GM12864 (cell line): ENCODE results near the gene SEPSECS.

Experiments used
- DNase-seq: peaks from one replicate; pipeline ENCODE4 v3.0.0-alpha.2; 2011; ENCODE audit warnings: low read depth
- H3K4me3 ChIP-seq: 2 replicates; pipeline ENCODE4 v1.5.1; 2011; ENCODE audit warnings: mild to moderate bottlenecking, low read depth, low read length, control low read depth
- TF ChIP-seq, protein P1 (sequence below): IDR thresholded peaks from 2 replicates; pipeline ENCODE4 v1.5.1; 2011; ENCODE audit warnings: low read depth, mild to moderate bottlenecking, moderate library complexity, low read length, control low read depth, inconsistent platforms; ENCODE audit errors: missing control alignments

SEPSECS gene

DNA sequence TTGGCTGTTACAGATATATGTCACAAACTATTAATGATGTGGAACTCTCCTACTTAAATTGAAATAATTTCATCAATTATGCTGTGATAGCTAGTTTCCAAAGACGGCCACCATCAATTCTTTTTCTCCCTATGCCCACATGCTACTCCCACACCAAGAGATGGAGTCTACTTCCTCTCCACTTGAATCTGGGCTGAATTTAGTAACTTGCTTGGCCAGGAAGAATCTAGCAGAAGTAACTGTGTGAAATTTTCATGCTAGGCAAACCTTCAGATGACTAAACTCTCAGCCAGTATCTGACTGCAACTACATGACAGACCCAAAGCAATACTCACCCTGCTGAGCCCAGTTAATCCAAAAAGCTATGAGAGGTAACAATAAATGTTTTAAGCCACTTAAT is 3.2 kb downstream of the SEPSECS start:
- DNase-seq: no peak
- TF ChIP-seq, protein P1, sequence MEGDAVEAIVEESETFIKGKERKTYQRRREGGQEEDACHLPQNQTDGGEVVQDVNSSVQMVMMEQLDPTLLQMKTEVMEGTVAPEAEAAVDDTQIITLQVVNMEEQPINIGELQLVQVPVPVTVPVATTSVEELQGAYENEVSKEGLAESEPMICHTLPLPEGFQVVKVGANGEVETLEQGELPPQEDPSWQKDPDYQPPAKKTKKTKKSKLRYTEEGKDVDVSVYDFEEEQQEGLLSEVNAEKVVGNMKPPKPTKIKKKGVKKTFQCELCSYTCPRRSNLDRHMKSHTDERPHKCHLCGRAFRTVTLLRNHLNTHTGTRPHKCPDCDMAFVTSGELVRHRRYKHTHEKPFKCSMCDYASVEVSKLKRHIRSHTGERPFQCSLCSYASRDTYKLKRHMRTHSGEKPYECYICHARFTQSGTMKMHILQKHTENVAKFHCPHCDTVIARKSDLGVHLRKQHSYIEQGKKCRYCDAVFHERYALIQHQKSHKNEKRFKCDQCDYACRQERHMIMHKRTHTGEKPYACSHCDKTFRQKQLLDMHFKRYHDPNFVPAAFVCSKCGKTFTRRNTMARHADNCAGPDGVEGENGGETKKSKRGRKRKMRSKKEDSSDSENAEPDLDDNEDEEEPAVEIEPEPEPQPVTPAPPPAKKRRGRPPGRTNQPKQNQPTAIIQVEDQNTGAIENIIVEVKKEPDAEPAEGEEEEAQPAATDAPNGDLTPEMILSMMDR: no peak
- H3K4me3 ChIP-seq: no peak overlapping the region

DNA sequence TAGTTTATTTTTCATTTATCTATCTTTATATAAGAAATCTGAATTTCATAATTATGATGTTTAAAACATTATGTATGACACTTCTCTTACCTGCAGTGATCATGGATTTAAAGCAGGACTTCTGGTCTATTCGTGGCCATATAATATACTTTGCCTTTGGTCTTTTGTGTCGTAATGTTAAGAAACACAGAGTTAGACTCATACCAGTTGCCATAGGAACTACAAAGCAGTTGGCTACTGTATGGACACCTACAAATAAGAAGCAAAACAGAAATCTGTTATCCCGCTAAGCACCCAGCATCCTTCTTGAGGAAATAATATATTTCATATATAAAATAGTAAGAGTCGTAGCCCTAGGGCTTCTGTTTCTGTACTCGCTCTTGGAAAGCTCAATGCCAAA is 4.3 kb downstream of the SEPSECS start:
- no peak overlapping the region for H3K4me3 ChIP-seq
- DNase-seq: no peak
- TF ChIP-seq, protein P1: no peak

DNA sequence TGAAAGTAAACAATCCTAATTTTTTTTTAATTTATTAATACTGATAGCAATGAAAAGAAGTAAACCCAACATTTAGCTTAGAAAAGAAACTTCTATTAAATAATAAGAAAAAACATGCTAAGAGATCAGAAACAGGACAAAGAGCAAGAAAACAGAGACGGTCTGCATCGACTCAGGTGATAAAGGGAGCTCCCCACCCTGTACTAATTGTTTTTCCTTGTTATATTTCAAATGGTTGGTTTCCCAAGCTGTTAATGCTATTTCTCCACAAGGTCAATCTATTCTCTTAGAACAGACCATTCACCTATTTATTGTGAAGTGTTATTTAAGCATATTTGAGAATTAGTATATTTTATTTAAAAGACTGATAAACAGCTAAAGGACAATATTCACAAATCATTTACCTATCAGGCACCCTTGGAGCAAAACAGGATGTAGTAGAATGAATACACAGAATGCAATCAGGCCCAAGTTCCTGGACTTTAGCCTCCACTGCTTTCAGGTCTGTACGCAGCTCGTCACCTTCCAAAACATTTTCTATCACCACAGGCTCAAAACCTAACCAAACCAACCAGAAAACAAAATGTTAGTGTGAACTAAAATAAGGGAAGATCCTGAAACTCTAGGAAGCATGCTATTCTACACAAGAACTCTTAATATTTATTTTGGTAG is 5.5 kb downstream of the SEPSECS start:
- DNase-seq: no peak

GRCh38 chr4:25146076-25146475 is 14.2 kb downstream of the SEPSECS start:
- TF ChIP-seq, protein P1: no peak
- no peak for DNase-seq

More for the DNA sequence above, 5.5 kb downstream of the SEPSECS start:
- no peak overlapping the region for H3K4me3 ChIP-seq
- TF ChIP-seq, protein P1: no peak

GRCh38 chr4:25144870-25145481 is 15.3 kb downstream of the SEPSECS start:
- TF ChIP-seq, protein P1: peak; percentile 40
- no peak overlapping the region for H3K4me3 ChIP-seq
- no peak for DNase-seq

More at GRCh38 chr4:25146076-25146475, 14.2 kb downstream of the SEPSECS start:
- no peak overlapping the region for H3K4me3 ChIP-seq

- no peak overlapping the region for H3K4me3 ChIP-seq
- TF ChIP-seq, protein P1: no peak
- DNase-seq: no peak
Observed at GRCh38 chr4:25142468-25142867, 17.8 kb downstream of the SEPSECS start.

DNA sequence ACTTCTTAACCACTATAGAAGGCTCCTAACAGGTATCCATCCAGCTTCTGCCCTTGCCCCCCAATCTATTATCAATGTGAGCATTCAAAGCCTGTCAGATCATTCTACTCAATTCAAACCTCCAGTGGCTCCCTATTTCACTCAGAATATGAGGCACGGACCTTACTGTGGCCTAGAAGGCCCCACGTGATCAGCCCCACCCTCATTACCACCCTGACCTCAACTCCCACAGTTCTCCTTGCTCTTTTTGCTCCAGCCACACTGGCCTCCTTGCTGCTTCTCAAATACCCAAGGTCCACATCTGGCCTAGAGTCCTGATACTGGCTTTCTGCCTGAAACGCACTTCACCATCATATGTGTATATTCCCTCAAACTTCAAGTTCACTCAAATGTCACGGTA is 18.7 kb downstream of the SEPSECS start:
- H3K4me3 ChIP-seq: no peak overlapping the region
- TF ChIP-seq, protein P1: no peak
- DNase-seq: no peak
